ENCODE measurements around the gene PHOX2B.

PHOX2B gene

GRCh38 chr4:41748571-41749475 is at the start of gene PHOX2B:
Gene PHOX2B, minus strand, starts transcription at chr4:41748725. Its CDS starts 115 bp downstream, at chr4:41748610.
- DNase-seq (ENCODE audit: low read depth in 1 of 2, low spot score in 1 of 2): no peak

GRCh38 chr4:41797260-41797659 is 48.7 kb upstream of the PHOX2B start:
- DNase-seq (ENCODE audit: low read depth in 1 of 2, low spot score in 1 of 2): no peak

GRCh38 chr4:41796545-41797210 is 48.2 kb upstream of the PHOX2B start:
- DNase-seq (ENCODE audit: low read depth in 1 of 2, low spot score in 1 of 2): no peak

GRCh38 chr4:41795796-41796385 is 47.4 kb upstream of the PHOX2B start:
- DNase-seq (ENCODE audit: low read depth in 1 of 2, low spot score in 1 of 2): no peak

GRCh38 chr4:41792166-41792565 is 43.6 kb upstream of the PHOX2B start:
- DNase-seq (ENCODE audit: low read depth in 1 of 2, low spot score in 1 of 2): no peak

GRCh38 chr4:41791557-41791956 is 43.0 kb upstream of the PHOX2B start:
- no peak for DNase-seq (ENCODE audit: low read depth in 1 of 2, low spot score in 1 of 2)

- DNase-seq (ENCODE audit: low read depth in 1 of 2, low spot score in 1 of 2): no peak
These were observed 39.4 kb upstream of the PHOX2B start for GRCh38 chr4:41787931-41788330.

GRCh38 chr4:41785665-41786064 is 37.1 kb upstream of the PHOX2B start:
- no peak for DNase-seq (ENCODE audit: low read depth in 1 of 2, low spot score in 1 of 2)

GRCh38 chr4:41784191-41784979 is 35.9 kb upstream of the PHOX2B start:
- no peak for DNase-seq (ENCODE audit: low read depth in 1 of 2, low spot score in 1 of 2)

GRCh38 chr4:41776466-41776865 is 27.9 kb upstream of the PHOX2B start:
- DNase-seq (ENCODE audit: low read depth in 1 of 2, low spot score in 1 of 2): no peak

GRCh38 chr4:41763729-41764128 is 15.2 kb upstream of the PHOX2B start:
- DNase-seq (ENCODE audit: low read depth in 1 of 2, low spot score in 1 of 2): no peak

GRCh38 chr4:41758884-41759283 is 10.4 kb upstream of the PHOX2B start:
- no peak for DNase-seq (ENCODE audit: low read depth in 1 of 2, low spot score in 1 of 2)

GRCh38 chr4:41757521-41758156 is 9.1 kb upstream of the PHOX2B start:
- DNase-seq (ENCODE audit: low read depth in 1 of 2, low spot score in 1 of 2): no peak

GRCh38 chr4:41753942-41754341 is 5.4 kb upstream of the PHOX2B start:
- DNase-seq (ENCODE audit: low read depth in 1 of 2, low spot score in 1 of 2): no peak

GRCh38 chr4:41752081-41752836 is 3.7 kb upstream of the PHOX2B start:
- DNase-seq (ENCODE audit: low read depth in 1 of 2, low spot score in 1 of 2): no peak

GRCh38 chr4:41751449-41752061 is 3.0 kb upstream of the PHOX2B start:
- DNase-seq (ENCODE audit: low read depth in 1 of 2, low spot score in 1 of 2): no peak

GRCh38 chr4:41750626-41751448 is 2.3 kb upstream of the PHOX2B start:
- no peak for DNase-seq (ENCODE audit: low read depth in 1 of 2, low spot score in 1 of 2)

- DNase-seq (ENCODE audit: low read depth in 1 of 2, low spot score in 1 of 2): no peak
These were observed 1.6 kb upstream of the PHOX2B start for GRCh38 chr4:41750121-41750625.
